H9 (cell line): ENCODE results near the gene EHMT2. TPM values are rescaled to one million over a fixed set of nuclear protein-coding genes. Genes with fewer than 3 reads are reported as not detected.

Source experiments
- DNase-seq: peaks from one replicate; pipeline ENCODE4 v3.0.0-alpha.2; 2017
- H2AFZ ChIP-seq: one replicate; pipeline ENCODE4 v1.6.1; 2013; ENCODE audit warnings: mild to moderate bottlenecking, low read length, control low read depth, moderate library complexity
- H2AK5ac ChIP-seq: 2 replicates; pipeline ENCODE4 v1.6.1; 2013; ENCODE audit warnings: low read length, control low read depth, mixed read lengths; ENCODE audit not compliant: insufficient read length
- H2BK120ac ChIP-seq: one replicate; pipeline ENCODE4 v1.6.1; 2013; ENCODE audit warnings: low read depth, mild to moderate bottlenecking, low read length, control low read depth, inconsistent platforms; ENCODE audit not compliant: poor library complexity, severe bottlenecking
- H2BK12ac ChIP-seq: 2 replicates; pipeline ENCODE4 v1.6.1; 2013; ENCODE audit warnings: low read length, control low read depth, mixed read lengths, low read depth; ENCODE audit not compliant: insufficient read length
- H2BK15ac ChIP-seq: 2 replicates; pipeline ENCODE4 v1.6.1; 2013; ENCODE audit warnings: low read depth, low read length, control low read depth
- H2BK20ac ChIP-seq: one replicate; pipeline ENCODE4 v1.6.1; 2013; ENCODE audit warnings: low read depth, mild to moderate bottlenecking, low read length, control low read depth, inconsistent platforms; ENCODE audit not compliant: poor library complexity, severe bottlenecking
- H2BK5ac ChIP-seq: 2 replicates; pipeline ENCODE4 v1.6.1; 2013; ENCODE audit warnings: low read length, control low read depth, mixed read lengths; ENCODE audit not compliant: insufficient read length
- H3K14ac ChIP-seq: 2 replicates; pipeline ENCODE4 v1.6.1; 2013; ENCODE audit warnings: low read length, control low read depth; ENCODE audit not compliant: insufficient read depth
- H3K18ac ChIP-seq: 2 replicates; pipeline ENCODE4 v1.6.1; 2013; ENCODE audit warnings: low read depth, mild to moderate bottlenecking, mixed read lengths, low read length, control low read depth; ENCODE audit not compliant: insufficient read length
- H3K23ac ChIP-seq: 2 replicates; pipeline ENCODE4 v1.6.1; 2013; ENCODE audit warnings: low read length, control low read depth, mixed read lengths, low read depth; ENCODE audit not compliant: insufficient read length
- H3K23me2 ChIP-seq: 2 replicates; pipeline ENCODE4 v1.6.1; 2013; ENCODE audit warnings: low read depth, mild to moderate bottlenecking, mixed read lengths, low read length, control low read depth; ENCODE audit not compliant: insufficient read length, poor library complexity, severe bottlenecking
- H3K27ac ChIP-seq: 2 replicates; pipeline ENCODE4 v1.5.1; 2013; ENCODE audit warnings: low read length, control low read depth, mixed read lengths, low read depth; ENCODE audit not compliant: insufficient read length
- H3K27me3 ChIP-seq: 2 replicates; pipeline ENCODE4 v1.6.1; 2013; ENCODE audit warnings: low read length, control low read depth, inconsistent platforms; ENCODE audit not compliant: insufficient read depth
- H3K4ac ChIP-seq: 2 replicates; pipeline ENCODE4 v1.6.1; 2013; ENCODE audit warnings: low read depth, mild to moderate bottlenecking, control low read depth, inconsistent platforms, low read length, moderate library complexity
- H3K4me1 ChIP-seq: 2 replicates; pipeline ENCODE4 v1.6.1; 2013; ENCODE audit warnings: low read length, control low read depth, inconsistent platforms; ENCODE audit not compliant: insufficient read depth
- H3K4me2 ChIP-seq: 2 replicates; pipeline ENCODE4 v1.6.1; 2013; ENCODE audit warnings: low read length, control low read depth, mixed read lengths; ENCODE audit not compliant: insufficient read length, insufficient read depth
- H3K56ac ChIP-seq: 2 replicates; pipeline ENCODE4 v1.6.1; 2013; ENCODE audit warnings: low read depth, mild to moderate bottlenecking, mixed read lengths, low read length, control low read depth; ENCODE audit not compliant: insufficient read length
- H3K79me1 ChIP-seq: 2 replicates; pipeline ENCODE4 v1.6.1; 2013; ENCODE audit warnings: low read depth, mild to moderate bottlenecking, moderate library complexity, low read length, control low read depth, inconsistent platforms; ENCODE audit not compliant: insufficient read depth, poor library complexity, severe bottlenecking
- H3K79me2 ChIP-seq: 2 replicates; pipeline ENCODE4 v1.6.1; 2013; ENCODE audit warnings: low read length, control low read depth, inconsistent platforms; ENCODE audit not compliant: insufficient read depth
- H3K9ac ChIP-seq: 2 replicates; pipeline ENCODE4 v1.6.1; 2013; ENCODE audit warnings: low read length, control low read depth, mixed read lengths; ENCODE audit not compliant: insufficient read length; ENCODE audit errors: extremely low read depth
- H3K9me3 ChIP-seq: one replicate; pipeline ENCODE4 v1.6.1; 2013; ENCODE audit warnings: low read depth, low read length, inconsistent platforms; ENCODE audit not compliant: control insufficient read depth
- H3T11ph ChIP-seq: one replicate; pipeline ENCODE4 v1.6.1; 2013; ENCODE audit warnings: mild to moderate bottlenecking, low read length, control low read depth, inconsistent platforms
- H4K20me1 ChIP-seq: one replicate; pipeline ENCODE4 v1.6.1; 2013; ENCODE audit not compliant: control insufficient read depth, insufficient read length, insufficient read depth
- H4K5ac ChIP-seq: 2 replicates; pipeline ENCODE4 v1.6.1; 2013; ENCODE audit warnings: low read depth, mild to moderate bottlenecking, mixed read lengths, low read length, control low read depth; ENCODE audit not compliant: insufficient read length
- H4K8ac ChIP-seq: replicated peaks from 2 replicates; pipeline ENCODE4 v1.6.1; 2013; ENCODE audit warnings: low read length, control low read depth, mixed read lengths, low read depth; ENCODE audit not compliant: insufficient read length
- H4K91ac ChIP-seq: 2 replicates; pipeline ENCODE4 v1.6.1; 2013; ENCODE audit warnings: low read depth, mild to moderate bottlenecking, moderate library complexity, mixed read lengths, low read length, control low read depth; ENCODE audit not compliant: insufficient read length
- H3K27ac Mint-ChIP-seq, 3 experiments: 2 replicates in 2 of 3; 3 replicates in 1 of 3; pipeline ENCODE4 v1.8.0; 2020 to 2021; ENCODE audit warnings: mixed read lengths in 3 of 3, mild to moderate bottlenecking in 1 of 3, moderate library complexity in 1 of 3
- H3K27me3 Mint-ChIP-seq: 2 replicates; pipeline ENCODE4 v1.8.0; 2021; ENCODE audit warnings: low read depth, mild to moderate bottlenecking, moderate library complexity, mixed read lengths
- H3K36me3 Mint-ChIP-seq, 3 experiments: 2 replicates in 2 of 3; 3 replicates in 1 of 3; pipeline ENCODE4 v1.8.0; 2020 to 2021; ENCODE audit warnings: low read depth in 3 of 3, mixed read lengths in 3 of 3; ENCODE audit not compliant: insufficient read depth in 1 of 3
- H3K4me1 Mint-ChIP-seq, 2 experiments: 2 replicates each; pipeline ENCODE4 v1.8.0; 2020; ENCODE audit warnings: mixed read lengths in 2 of 2
- H3K4me3 Mint-ChIP-seq, 2 experiments: 2 replicates in 1 of 2; 3 replicates in 1 of 2; pipeline ENCODE4 v1.8.0; 2020 to 2021; ENCODE audit warnings: mild to moderate bottlenecking in 2 of 2, mixed read lengths in 2 of 2, moderate library complexity in 1 of 2
- H3K9me3 Mint-ChIP-seq, 2 experiments: 2 replicates in 1 of 2; 3 replicates in 1 of 2; pipeline ENCODE4 v1.8.0; 2020; ENCODE audit warnings: mild to moderate bottlenecking in 2 of 2, mixed read lengths in 2 of 2, moderate library complexity in 1 of 2
- WGBS: extraction: QIAGEN DNeasy Blood & Tissue Kit; methylation state at CpG from one replicate; pipeline ENCODE4 v1.1.7; 2013; ENCODE audit warnings: missing lambda C conversion rate, low lambda C conversion rate, mixed read lengths; ENCODE audit not compliant: insufficient read length; ENCODE audit errors: extremely low coverage; 5-methylcytosine and 5-hydroxymethylcytosine counted together
- total RNA-seq: library from RNA; stranded (reverse); gene quantifications from 2 replicates; pipeline ENCODE4 v1.2.1, GENCODE V29; 2021
- TF ChIP-seq, protein P1 (sequence below): fragments of 200-600 bp; sonication (generic); conservative IDR thresholded peaks from 3 replicates; pipeline ENCODE4 v1.8.0; 2021; ENCODE audit warnings: antibody characterized with exemption, mild to moderate bottlenecking

EHMT2 gene
- total RNA-seq, 1 experiment from 2014 or later: 124 TPM

DNA sequence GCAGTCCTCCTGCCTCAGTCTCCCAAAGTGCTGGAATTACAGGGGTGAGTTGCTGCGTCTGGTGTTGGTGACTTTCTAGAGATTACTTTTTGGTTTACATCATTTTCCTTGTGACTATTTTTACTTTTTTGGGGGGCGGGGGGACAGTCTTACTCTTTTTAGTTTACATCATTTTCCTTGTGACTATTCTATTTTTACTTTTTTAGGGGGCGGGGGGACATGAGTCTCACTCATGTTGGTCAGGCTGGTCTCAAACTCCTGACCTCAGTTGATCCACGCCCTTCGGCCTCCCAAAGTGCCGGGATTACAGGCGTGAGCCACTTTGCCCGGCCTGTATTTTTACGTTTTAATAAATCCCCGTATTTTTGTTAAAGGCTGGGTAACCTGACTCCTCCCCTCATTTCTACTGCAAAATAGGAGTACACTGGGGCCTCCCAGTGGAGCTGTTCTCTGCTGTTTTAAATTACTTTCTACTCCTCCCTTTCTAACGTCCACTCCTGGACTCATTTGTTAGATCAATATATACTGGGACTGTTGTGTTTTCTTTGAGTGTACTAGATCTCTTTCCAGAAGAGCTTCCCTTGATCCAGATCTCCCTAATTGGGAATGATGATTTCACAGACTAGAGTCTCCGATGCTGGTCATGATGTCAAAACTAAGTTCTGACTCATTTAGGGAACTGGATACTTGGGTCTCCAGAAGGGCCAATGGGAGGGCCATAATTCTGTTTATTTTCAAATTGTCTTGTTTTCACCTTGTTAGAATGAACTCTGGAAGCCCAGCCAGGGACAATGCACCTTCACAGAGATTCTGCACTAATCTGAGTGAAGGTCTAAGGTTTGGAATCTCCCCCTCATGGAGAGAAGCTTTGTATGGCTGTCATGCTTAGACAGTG, 60.8 kb downstream of the EHMT2 start:
- peak overlapping the region; percentile 58 for H3K27ac ChIP-seq
- DNase-seq: no peak

More for the DNA sequence above, 60.8 kb downstream of the EHMT2 start:
- peak overlapping the region; percentile 90 for H3K4me2 ChIP-seq
- H3K18ac ChIP-seq: no peak overlapping the region
- H3K14ac ChIP-seq: no peak overlapping the region
- H2AK5ac ChIP-seq: no peak overlapping the region
- H4K91ac ChIP-seq: no peak overlapping the region
- no CpG with 5 or more reads among the region's 12 CpGs for WGBS
- peaks cover 0 to 6% of the 10 kb centered on the region in 2 experiments; a peak in 2 of 5 replicates for H3K9me3 Mint-ChIP-seq
- peak overlapping the region; percentile 98 to 100 for H3K4me3 Mint-ChIP-seq
- H3K4me1 ChIP-seq: no peaks in the 10 kb centered on the region
- no peak overlapping the region for H2BK120ac ChIP-seq
- peak overlapping the region; percentile 93 for H3K9ac ChIP-seq
- no peaks in the 10 kb centered on the region for H3K27me3 Mint-ChIP-seq
- H3K36me3 Mint-ChIP-seq: peaks cover 61 to 65% (median 61%) of the 10 kb centered on the region in 3 experiments
- H2BK20ac ChIP-seq: no peak overlapping the region
- no peak overlapping the region for H2AFZ ChIP-seq
- H4K20me1 ChIP-seq: peaks cover 2% of the 10 kb centered on the region
- peaks cover 13 to 22% of the 10 kb centered on the region in 2 experiments for H3K4me1 Mint-ChIP-seq
- no peaks in the 10 kb centered on the region for H3K9me3 ChIP-seq
- H3K56ac ChIP-seq: no peak overlapping the region
- no peaks in the 10 kb centered on the region for H3K27me3 ChIP-seq
- H3K79me2 ChIP-seq: peaks cover 20% of the 10 kb centered on the region; the same call in 1 of the 2 replicates
- H2BK5ac ChIP-seq: no peak overlapping the region
- H3K79me1 ChIP-seq: peaks cover 3% of the 10 kb centered on the region
- H3K23me2 ChIP-seq: peaks cover 27% of the 10 kb centered on the region
- no peak overlapping the region for H3T11ph ChIP-seq
- no peak overlapping the region for H3K23ac ChIP-seq
- peak overlapping the region; percentile 18 to 99 (median 63) for H3K27ac Mint-ChIP-seq
- no peak overlapping the region for H2BK12ac ChIP-seq
- TF ChIP-seq, protein P1, sequence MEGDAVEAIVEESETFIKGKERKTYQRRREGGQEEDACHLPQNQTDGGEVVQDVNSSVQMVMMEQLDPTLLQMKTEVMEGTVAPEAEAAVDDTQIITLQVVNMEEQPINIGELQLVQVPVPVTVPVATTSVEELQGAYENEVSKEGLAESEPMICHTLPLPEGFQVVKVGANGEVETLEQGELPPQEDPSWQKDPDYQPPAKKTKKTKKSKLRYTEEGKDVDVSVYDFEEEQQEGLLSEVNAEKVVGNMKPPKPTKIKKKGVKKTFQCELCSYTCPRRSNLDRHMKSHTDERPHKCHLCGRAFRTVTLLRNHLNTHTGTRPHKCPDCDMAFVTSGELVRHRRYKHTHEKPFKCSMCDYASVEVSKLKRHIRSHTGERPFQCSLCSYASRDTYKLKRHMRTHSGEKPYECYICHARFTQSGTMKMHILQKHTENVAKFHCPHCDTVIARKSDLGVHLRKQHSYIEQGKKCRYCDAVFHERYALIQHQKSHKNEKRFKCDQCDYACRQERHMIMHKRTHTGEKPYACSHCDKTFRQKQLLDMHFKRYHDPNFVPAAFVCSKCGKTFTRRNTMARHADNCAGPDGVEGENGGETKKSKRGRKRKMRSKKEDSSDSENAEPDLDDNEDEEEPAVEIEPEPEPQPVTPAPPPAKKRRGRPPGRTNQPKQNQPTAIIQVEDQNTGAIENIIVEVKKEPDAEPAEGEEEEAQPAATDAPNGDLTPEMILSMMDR: no peak
- no peak overlapping the region for H4K8ac ChIP-seq
- H2BK15ac ChIP-seq: no peak overlapping the region
- H4K5ac ChIP-seq: no peak overlapping the region
- H3K4ac ChIP-seq: no peak overlapping the region
